ENCODE data around the gene EIF2S3B. TPM values are rescaled to one million over a fixed set of nuclear protein-coding genes. Genes with fewer than 3 reads are reported as not detected.

EIF2S3B gene
- total and polyA plus RNA-seq, 2 experiments from 2014 or later = 0.39 to 8.9 TPM

DNA sequence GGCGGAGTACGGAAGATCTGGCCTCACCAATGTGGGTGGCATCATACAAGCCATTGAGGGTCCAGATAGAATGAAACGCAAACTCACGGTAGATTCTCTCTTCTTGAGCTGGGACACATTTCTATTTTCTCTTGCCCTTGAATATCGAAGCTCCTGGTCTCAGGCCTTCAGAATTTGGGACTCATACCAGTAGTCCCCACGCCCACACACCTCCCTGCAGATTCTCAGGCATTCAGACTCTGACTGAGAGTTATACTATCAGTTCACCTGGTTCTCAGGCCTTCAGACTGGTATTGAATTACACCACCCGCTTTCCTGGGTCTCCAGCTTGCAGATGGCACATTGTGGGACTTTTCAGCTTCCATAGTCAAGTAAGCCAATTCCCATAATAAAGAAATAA is 37.8 kb downstream of the EIF2S3B start:
- H3F3A ChIP-seq (ENCODE audit: insufficient read depth) = peaks cover 20% of the 10 kb centered on the region
- 82 to 83% methylated on average over 7 of the region's 7 CpGs for WGBS, 2 experiments (ENCODE audit: low coverage in 1 of 2, low lambda C conversion rate in 2 of 2, missing lambda C conversion rate in 2 of 2)
- no peaks in the 10 kb centered on the region for H3K36me3 ChIP-seq (ENCODE audit: low read depth)
- H2AFZ ChIP-seq = no peak overlapping the region
- H4K20me1 ChIP-seq (ENCODE audit: insufficient read depth) = no peaks in the 10 kb centered on the region
- no peak overlapping the region for H3K4me2 ChIP-seq (ENCODE audit: unreplicated experiment)
- in situ Hi-C loops (cut with MboI) = no loop called here
- no peaks in the 10 kb centered on the region for H3K79me2 ChIP-seq (ENCODE audit: insufficient read depth)
- H3K9ac ChIP-seq = no peak overlapping the region
- DNase-seq = no peak
- H3K9me2 ChIP-seq (ENCODE audit: insufficient read depth) = no peaks in the 10 kb centered on the region
- H3K4me3 ChIP-seq = no peak overlapping the region
- H3K27me3 ChIP-seq (replicated peaks; ENCODE audit: insufficient read depth) = no peaks in the 10 kb centered on the region
- TF ChIP-seq EZH2phosphoT487 (IDR thresholded peaks at IDR 0.05; ENCODE audit: insufficient read depth, low read depth) (no peak), EZH2 (IDR thresholded peaks at IDR 0.05; ENCODE audit: insufficient read depth, poor library complexity, severe bottlenecking) (no peak)
- H3K9me3 ChIP-seq (ENCODE audit: low read depth) = no peaks in the 10 kb centered on the region
- H3K4me1 ChIP-seq (ENCODE audit: insufficient read depth) = peaks cover 14% of the 10 kb centered on the region
- H3K27ac ChIP-seq = no peak overlapping the region

DNA sequence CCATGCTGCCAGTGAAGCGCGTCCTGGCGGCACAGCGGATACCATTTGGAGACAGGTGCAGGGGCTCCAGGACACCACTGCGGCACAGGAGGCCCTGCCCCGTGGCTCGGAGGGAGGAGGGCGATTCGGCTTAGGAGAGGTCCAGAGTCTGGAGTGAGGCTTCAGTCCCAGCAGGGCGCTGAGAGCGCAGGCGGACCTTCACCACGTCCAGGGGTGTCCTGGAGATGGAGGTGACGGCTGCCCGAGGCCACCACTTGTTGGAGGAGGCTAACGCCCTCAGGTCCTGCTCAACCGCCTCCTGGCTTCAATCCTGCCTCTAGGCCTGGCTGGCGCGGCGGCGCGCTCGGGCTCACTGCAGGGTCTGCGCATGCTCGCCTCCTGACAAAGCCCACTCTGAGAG is 45.7 kb downstream of the EIF2S3B start:
- Histone ChIP-seq H3K27ac (no peak overlapping the region), H3K36me3 (ENCODE audit: low read depth) (no peaks in the 10 kb centered on the region), H3K4me1 (ENCODE audit: insufficient read depth) (no peaks in the 10 kb centered on the region), H3K4me2 (ENCODE audit: unreplicated experiment) (no peak overlapping the region), H3K4me3 (no peak overlapping the region), H3K9ac (no peak overlapping the region), H3K79me2 (ENCODE audit: insufficient read depth) (no peaks in the 10 kb centered on the region), H3K9me3 (ENCODE audit: low read depth) (no peaks in the 10 kb centered on the region), H4K20me1 (ENCODE audit: insufficient read depth) (no peaks in the 10 kb centered on the region), H2AFZ (no peak overlapping the region), H3K9me2 (ENCODE audit: insufficient read depth) (no peaks in the 10 kb centered on the region), H3K27me3 (replicated peaks; ENCODE audit: insufficient read depth) (no peaks in the 10 kb centered on the region), H3F3A (ENCODE audit: insufficient read depth) (no peaks in the 10 kb centered on the region)
- no peak for DNase-seq
- whole genome bisulfite sequencing, 2 experiments (ENCODE audit: low coverage in 1 of 2, low lambda C conversion rate in 2 of 2, missing lambda C conversion rate in 2 of 2) = 96 to 97% methylated on average over 23 to 25 of the region's 25 CpGs
- in situ Hi-C loops (cut with MboI) = no loop called here
- TF ChIP-seq EZH2phosphoT487 (IDR thresholded peaks at IDR 0.05; ENCODE audit: insufficient read depth, low read depth) (no peak), EZH2 (IDR thresholded peaks at IDR 0.05; ENCODE audit: insufficient read depth, poor library complexity, severe bottlenecking) (no peak)

DNA sequence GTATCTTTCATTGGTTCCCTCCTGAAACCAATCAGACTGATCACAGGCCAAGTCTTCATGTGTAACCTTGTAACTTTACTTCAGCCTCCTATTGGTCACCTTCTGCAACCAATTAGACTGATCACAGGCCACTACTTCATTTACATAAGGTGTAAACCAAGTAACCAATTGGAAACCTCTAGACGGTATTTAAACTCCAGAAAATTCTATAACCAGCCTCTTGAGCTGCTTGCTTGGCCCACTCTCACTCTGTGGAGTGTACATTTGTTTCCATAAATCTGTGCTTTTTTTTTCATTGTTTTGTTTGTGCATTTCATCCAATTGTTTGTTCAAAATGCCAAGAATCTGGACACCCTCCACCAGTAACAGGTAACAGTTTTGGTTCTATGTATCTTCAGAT is 47.5 kb downstream of the EIF2S3B start:
- H3K4me2 ChIP-seq (ENCODE audit: unreplicated experiment) = no peak overlapping the region
- no peaks in the 10 kb centered on the region for H3K9me3 ChIP-seq (ENCODE audit: low read depth)
- no peak for DNase-seq
- H3K4me1 ChIP-seq (ENCODE audit: insufficient read depth) = no peaks in the 10 kb centered on the region
- H3K27ac ChIP-seq = no peak overlapping the region
- 91 to 100% methylated on average over 1 of the region's 1 CpG for WGBS, 2 experiments (ENCODE audit: low coverage in 1 of 2, low lambda C conversion rate in 2 of 2, missing lambda C conversion rate in 2 of 2)
- H4K20me1 ChIP-seq (ENCODE audit: insufficient read depth) = no peaks in the 10 kb centered on the region
- H3K9me2 ChIP-seq (ENCODE audit: insufficient read depth) = no peaks in the 10 kb centered on the region
- H3K27me3 ChIP-seq (replicated peaks; ENCODE audit: insufficient read depth) = no peaks in the 10 kb centered on the region
- TF ChIP-seq EZH2phosphoT487 (IDR thresholded peaks at IDR 0.05; ENCODE audit: insufficient read depth, low read depth) (no peak), EZH2 (IDR thresholded peaks at IDR 0.05; ENCODE audit: insufficient read depth, poor library complexity, severe bottlenecking) (no peak)
- H2AFZ ChIP-seq = no peak overlapping the region
- no peak overlapping the region for H3K9ac ChIP-seq
- H3F3A ChIP-seq (ENCODE audit: insufficient read depth) = no peaks in the 10 kb centered on the region
- in situ Hi-C loops (cut with MboI) = no loop called here
- no peaks in the 10 kb centered on the region for H3K79me2 ChIP-seq (ENCODE audit: insufficient read depth)
- H3K4me3 ChIP-seq = no peak overlapping the region
- H3K36me3 ChIP-seq (ENCODE audit: low read depth) = no peaks in the 10 kb centered on the region

DNA sequence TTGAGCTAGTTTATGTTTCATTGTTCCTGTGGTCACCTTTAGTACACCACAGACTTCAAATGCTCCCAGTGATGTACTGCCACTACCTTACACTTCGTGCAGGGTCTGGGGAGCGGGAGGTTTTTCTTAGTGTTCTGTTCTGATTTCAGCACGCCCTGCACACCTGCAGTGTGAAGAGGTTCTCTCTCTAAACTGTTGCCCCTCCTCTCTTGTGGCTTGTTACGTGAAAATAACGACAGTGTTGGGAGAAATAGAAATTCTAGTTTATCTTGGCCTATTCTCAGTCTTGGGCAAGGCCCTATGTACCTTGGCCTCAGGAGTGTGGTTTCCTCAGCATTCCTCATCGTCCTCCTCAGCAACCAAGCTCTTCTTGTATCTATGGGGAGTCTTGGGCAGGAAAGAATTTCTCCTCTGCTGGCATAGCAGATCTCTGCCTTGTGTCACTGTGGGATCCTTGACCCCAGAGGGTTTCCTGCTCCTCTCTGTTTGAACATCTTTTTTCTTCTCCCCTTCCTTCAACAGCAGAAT is 48.6 kb downstream of the EIF2S3B start:
- Histone ChIP-seq H3K27me3 (replicated peaks; ENCODE audit: insufficient read depth) (no peaks in the 10 kb centered on the region), H2AFZ (no peak overlapping the region), H3K9me3 (ENCODE audit: low read depth) (no peaks in the 10 kb centered on the region), H3K36me3 (ENCODE audit: low read depth) (no peaks in the 10 kb centered on the region), H3K9me2 (ENCODE audit: insufficient read depth) (no peaks in the 10 kb centered on the region), H3K9ac (no peak overlapping the region), H3K4me2 (ENCODE audit: unreplicated experiment) (no peak overlapping the region), H3F3A (ENCODE audit: insufficient read depth) (no peaks in the 10 kb centered on the region), H4K20me1 (ENCODE audit: insufficient read depth) (no peaks in the 10 kb centered on the region), H3K4me1 (ENCODE audit: insufficient read depth) (no peaks in the 10 kb centered on the region), H3K27ac (no peak overlapping the region), H3K4me3 (no peak overlapping the region), H3K79me2 (ENCODE audit: insufficient read depth) (no peaks in the 10 kb centered on the region)
- in situ Hi-C loops (cut with MboI) = no loop called here
- TF ChIP-seq EZH2phosphoT487 (IDR thresholded peaks at IDR 0.05; ENCODE audit: insufficient read depth, low read depth) = no peak
- TF ChIP-seq EZH2 (IDR thresholded peaks at IDR 0.05; ENCODE audit: insufficient read depth, poor library complexity, severe bottlenecking) = no peak
- no peak for DNase-seq
- WGBS, 2 experiments (ENCODE audit: low coverage in 1 of 2, low lambda C conversion rate in 2 of 2, missing lambda C conversion rate in 2 of 2) = 68 to 73% methylated on average over 6 of the region's 6 CpGs
